Measurements from ENCODE around the gene DNM2. TPM values are rescaled to one million over a fixed set of nuclear protein-coding genes. Genes with fewer than 3 reads are reported as not detected.
"Not testable (repeated sequence)": the region's sequence is repeated elsewhere in the genome, so short reads cannot be mapped to it uniquely, and the experiment has no call there.

DNM2 gene
- polyA plus RNA-seq, 1 donor: 131 TPM

DNA sequence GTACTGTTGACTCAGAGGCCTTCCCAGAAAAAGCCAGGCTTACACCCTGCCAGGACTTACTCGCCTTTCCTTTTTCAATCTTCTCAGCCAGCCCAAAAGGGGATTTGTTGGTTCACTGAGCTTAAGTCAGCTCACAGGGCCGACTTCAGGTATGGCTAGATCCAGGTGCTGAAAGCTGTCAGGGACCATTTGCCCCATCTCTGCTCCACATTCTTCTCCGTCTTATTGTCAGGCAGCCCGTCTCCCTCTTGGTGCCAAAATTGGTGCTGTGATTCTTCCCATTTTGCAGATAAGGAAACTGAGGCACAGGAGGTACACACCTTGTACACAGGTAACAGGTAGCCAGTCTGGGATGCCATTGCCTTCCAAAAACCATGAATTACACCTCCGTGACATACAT lies 132.8 kb downstream of the DNM2 start:
- no peak overlapping the region for H3K4me3 ChIP-seq (ENCODE audit: low read length)
- H3K9me3 ChIP-seq (ENCODE audit: control insufficient read depth, low read depth, low read length): no peaks in the 10 kb centered on the region
- H3K27me3 ChIP-seq (ENCODE audit: control insufficient read depth, insufficient read depth, low read length): peaks cover 7% of the 10 kb centered on the region
- no peak overlapping the region for H3K27ac ChIP-seq (ENCODE audit: low read length)
- WGBS (ENCODE audit: insufficient coverage, low lambda C conversion rate): 100% methylated on average over 1 of the region's 5 CpGs
- H3K4me1 ChIP-seq (ENCODE audit: control insufficient read depth, insufficient read depth, low read length): no peaks in the 10 kb centered on the region
- DNase-seq: no peak
- H3K36me3 ChIP-seq (ENCODE audit: control insufficient read depth, insufficient read depth, low read length): no peaks in the 10 kb centered on the region

DNA sequence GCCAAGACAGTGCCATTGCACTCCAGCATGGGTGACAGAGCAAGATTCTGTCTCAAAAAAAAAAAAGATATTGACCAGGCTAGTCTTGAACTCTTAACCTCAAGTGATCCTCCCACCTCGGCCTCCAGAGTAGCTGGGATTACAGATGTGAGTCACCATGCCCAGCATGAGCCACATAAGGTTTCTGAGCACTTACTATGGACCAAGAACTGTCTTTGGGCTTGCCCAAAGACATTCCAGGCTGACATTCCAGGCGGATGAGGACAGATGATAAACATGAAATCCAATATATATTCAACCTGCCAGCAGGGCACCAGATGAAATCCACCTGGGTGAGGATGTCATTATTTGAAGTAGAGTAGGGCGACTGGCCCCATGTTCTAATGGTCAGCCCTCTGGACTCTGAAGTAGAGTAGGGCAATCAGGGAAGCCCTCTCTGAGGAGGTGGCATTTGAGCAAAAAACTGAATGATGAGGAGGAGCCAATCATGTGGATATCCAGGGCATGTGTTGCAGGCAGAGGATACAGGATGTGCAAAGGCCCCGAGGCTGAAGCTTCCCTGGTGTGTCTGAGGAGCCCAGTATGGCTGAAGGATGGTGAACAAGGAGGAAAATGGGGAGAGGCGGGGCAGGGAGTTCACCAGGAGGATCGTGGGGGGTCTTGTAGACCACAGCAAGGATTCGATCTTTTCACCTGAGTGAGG lies 134.4 kb downstream of the DNM2 start:
- WGBS (ENCODE audit: insufficient coverage, low lambda C conversion rate): no CpG with 5 or more reads among the region's 7 CpGs
- Histone ChIP-seq H3K27ac (ENCODE audit: low read length) (no peak overlapping the region), H3K27me3 (ENCODE audit: control insufficient read depth, insufficient read depth, low read length) (peaks cover 7% of the 10 kb centered on the region), H3K36me3 (ENCODE audit: control insufficient read depth, insufficient read depth, low read length) (no peaks in the 10 kb centered on the region), H3K4me1 (ENCODE audit: control insufficient read depth, insufficient read depth, low read length) (no peaks in the 10 kb centered on the region), H3K9me3 (ENCODE audit: control insufficient read depth, low read depth, low read length) (no peaks in the 10 kb centered on the region), H3K4me3 (ENCODE audit: low read length) (no peak overlapping the region)
- DNase-seq: no peak

- H3K4me3 ChIP-seq (ENCODE audit: low read length): no peak overlapping the region
- WGBS (ENCODE audit: insufficient coverage, low lambda C conversion rate): no CpG with 5 or more reads among the region's 7 CpGs
- H3K9me3 ChIP-seq (ENCODE audit: control insufficient read depth, low read depth, low read length): no peaks in the 10 kb centered on the region
Measured at GRCh38 chr19:10852941-10853340, 135.1 kb downstream of the DNM2 start.

GRCh38 chr19:10854350-10855089 lies 136.6 kb downstream of the DNM2 start:
- no peak overlapping the region for H3K4me3 ChIP-seq (ENCODE audit: low read length)
- no peak overlapping the region for H3K27ac ChIP-seq (ENCODE audit: low read length)
- H3K27me3 ChIP-seq (ENCODE audit: control insufficient read depth, insufficient read depth, low read length): peaks cover 4% of the 10 kb centered on the region
- H3K9me3 ChIP-seq (ENCODE audit: control insufficient read depth, low read depth, low read length): no peaks in the 10 kb centered on the region
- no CpG with 5 or more reads among the region's 7 CpGs for WGBS (ENCODE audit: insufficient coverage, low lambda C conversion rate)
- H3K36me3 ChIP-seq (ENCODE audit: control insufficient read depth, insufficient read depth, low read length): no peaks in the 10 kb centered on the region
- no peak for DNase-seq
- no peaks in the 10 kb centered on the region for H3K4me1 ChIP-seq (ENCODE audit: control insufficient read depth, insufficient read depth, low read length)

More at GRCh38 chr19:10852941-10853340, 135.1 kb downstream of the DNM2 start:
- no peak for DNase-seq
- no peaks in the 10 kb centered on the region for H3K36me3 ChIP-seq (ENCODE audit: control insufficient read depth, insufficient read depth, low read length)
- H3K4me1 ChIP-seq (ENCODE audit: control insufficient read depth, insufficient read depth, low read length): no peaks in the 10 kb centered on the region
- H3K27me3 ChIP-seq (ENCODE audit: control insufficient read depth, insufficient read depth, low read length): peaks cover 7% of the 10 kb centered on the region
- no peak overlapping the region for H3K27ac ChIP-seq (ENCODE audit: low read length)

DNA sequence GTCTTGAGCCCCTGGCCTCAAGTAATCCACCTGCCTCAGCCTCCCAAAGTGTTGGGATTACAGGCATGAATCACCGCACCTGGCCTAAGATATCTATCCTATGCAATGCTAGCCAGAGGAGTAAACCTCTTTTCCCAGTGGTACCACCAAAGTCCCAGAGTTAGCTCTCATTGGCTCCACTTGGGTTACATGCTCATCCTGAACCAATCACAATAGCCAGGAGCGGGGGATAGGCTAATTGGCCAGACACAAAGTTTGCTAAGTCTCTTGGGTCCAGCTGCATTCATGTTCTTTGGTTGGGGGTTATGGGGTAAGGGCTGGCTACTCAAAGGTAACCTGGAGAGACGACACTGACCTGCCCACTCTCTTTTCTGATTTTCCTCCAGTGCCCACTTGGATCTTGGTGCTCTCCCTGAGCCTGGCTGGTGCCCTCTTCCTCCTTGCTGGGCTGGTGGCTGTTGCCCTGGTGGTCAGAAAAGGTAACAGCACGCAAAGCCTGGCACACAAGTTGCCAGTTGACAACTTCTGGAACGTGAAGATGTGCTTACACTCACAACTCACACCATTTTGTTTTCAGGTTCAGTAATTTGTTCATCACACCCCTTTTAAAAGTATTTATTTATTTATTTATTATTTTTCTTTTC lies 138.1 kb downstream of the DNM2 start:
- H3K27ac ChIP-seq (ENCODE audit: low read length): no peak overlapping the region
- no peaks in the 10 kb centered on the region for H3K9me3 ChIP-seq (ENCODE audit: control insufficient read depth, low read depth, low read length)
- WGBS (ENCODE audit: insufficient coverage, low lambda C conversion rate): no CpG with 5 or more reads among the region's 5 CpGs
- no peak for DNase-seq
- H3K27me3 ChIP-seq (ENCODE audit: control insufficient read depth, insufficient read depth, low read length): no peaks in the 10 kb centered on the region
- no peak overlapping the region for H3K4me3 ChIP-seq (ENCODE audit: low read length)
- H3K4me1 ChIP-seq (ENCODE audit: control insufficient read depth, insufficient read depth, low read length): no peaks in the 10 kb centered on the region
- H3K36me3 ChIP-seq (ENCODE audit: control insufficient read depth, insufficient read depth, low read length): no peaks in the 10 kb centered on the region

DNA sequence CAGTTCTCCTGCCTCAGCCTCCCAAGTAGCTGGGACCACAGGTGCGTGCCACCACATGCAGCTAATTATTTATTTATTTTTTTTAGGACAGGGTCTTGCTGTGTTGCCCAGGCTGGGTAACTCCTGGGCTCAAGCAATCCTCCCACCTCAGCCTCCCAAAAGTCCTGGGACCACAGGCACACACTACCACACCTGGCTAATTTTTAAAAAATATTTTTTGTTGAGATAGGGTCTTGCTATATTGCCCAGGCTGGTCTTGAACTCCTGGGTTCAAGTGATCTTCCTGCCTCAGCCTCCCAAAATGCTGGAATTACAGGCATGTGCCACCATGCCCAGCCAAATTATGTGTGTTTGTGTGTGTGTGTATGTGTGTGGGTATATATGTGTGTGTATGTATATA lies 139.0 kb downstream of the DNM2 start:
- H3K4me1 ChIP-seq (ENCODE audit: control insufficient read depth, insufficient read depth, low read length); H3K9me3 ChIP-seq (ENCODE audit: control insufficient read depth, low read depth, low read length); H3K36me3 ChIP-seq (ENCODE audit: control insufficient read depth, insufficient read depth, low read length); H3K27ac ChIP-seq (ENCODE audit: low read length); H3K27me3 ChIP-seq (ENCODE audit: control insufficient read depth, insufficient read depth, low read length); H3K4me3 ChIP-seq (ENCODE audit: low read length); DNase-seq: not testable (repeated sequence)
- WGBS (ENCODE audit: insufficient coverage, low lambda C conversion rate): no CpG with 5 or more reads among the region's 1 CpG

DNA sequence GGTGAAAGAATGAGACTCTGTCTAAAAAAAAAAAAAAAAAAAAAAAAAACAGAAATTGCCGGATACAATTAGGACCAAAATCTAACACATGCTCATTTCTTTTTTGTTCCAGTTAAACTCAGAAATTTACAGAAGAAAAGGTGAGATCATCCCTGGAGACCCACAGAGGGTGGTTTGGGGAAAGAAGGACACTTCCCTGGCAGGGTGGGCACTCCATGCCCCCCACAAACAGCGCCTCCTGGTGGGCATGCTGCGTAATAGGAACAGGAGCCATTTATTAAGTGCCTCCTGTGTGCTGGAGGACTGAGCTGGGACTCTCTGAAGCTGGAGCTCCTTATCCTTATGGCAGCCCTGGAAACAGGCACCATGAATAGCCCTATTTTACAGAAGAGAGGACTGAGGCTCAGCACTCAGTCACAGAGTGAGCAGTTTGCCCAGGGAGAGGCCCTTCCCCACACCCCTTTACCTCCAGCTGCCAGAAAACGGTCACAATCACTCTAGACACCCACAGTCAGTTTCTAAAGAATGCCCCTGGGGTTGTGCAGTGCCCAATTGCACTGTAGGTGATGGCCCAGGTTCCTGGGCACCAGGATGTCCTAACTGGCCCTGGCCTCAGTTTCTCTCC lies 140.4 kb downstream of the DNM2 start:
- H3K4me3 ChIP-seq (ENCODE audit: low read length): no peak overlapping the region
- no peaks in the 10 kb centered on the region for H3K27me3 ChIP-seq (ENCODE audit: control insufficient read depth, insufficient read depth, low read length)
- no CpG with 5 or more reads among the region's 4 CpGs for WGBS (ENCODE audit: insufficient coverage, low lambda C conversion rate)
- H3K36me3 ChIP-seq (ENCODE audit: control insufficient read depth, insufficient read depth, low read length): no peaks in the 10 kb centered on the region
- no peak overlapping the region for H3K27ac ChIP-seq (ENCODE audit: low read length)
- H3K9me3 ChIP-seq (ENCODE audit: control insufficient read depth, low read depth, low read length): no peaks in the 10 kb centered on the region
- peaks cover 3% of the 10 kb centered on the region for H3K4me1 ChIP-seq (ENCODE audit: control insufficient read depth, insufficient read depth, low read length)
- no peak for DNase-seq

GRCh38 chr19:10861103-10861651 lies 143.3 kb downstream of the DNM2 start:
- no peak overlapping the region for H3K4me3 ChIP-seq (ENCODE audit: low read length)
- no CpG with 5 or more reads among the region's 7 CpGs for WGBS (ENCODE audit: insufficient coverage, low lambda C conversion rate)
- H3K27ac ChIP-seq (ENCODE audit: low read length): no peak overlapping the region
- H3K9me3 ChIP-seq (ENCODE audit: control insufficient read depth, low read depth, low read length): no peaks in the 10 kb centered on the region
- H3K27me3 ChIP-seq (ENCODE audit: control insufficient read depth, insufficient read depth, low read length): no peaks in the 10 kb centered on the region
- peaks cover 13% of the 10 kb centered on the region for H3K4me1 ChIP-seq (ENCODE audit: control insufficient read depth, insufficient read depth, low read length)
- DNase-seq: no peak
- no peaks in the 10 kb centered on the region for H3K36me3 ChIP-seq (ENCODE audit: control insufficient read depth, insufficient read depth, low read length)

DNA sequence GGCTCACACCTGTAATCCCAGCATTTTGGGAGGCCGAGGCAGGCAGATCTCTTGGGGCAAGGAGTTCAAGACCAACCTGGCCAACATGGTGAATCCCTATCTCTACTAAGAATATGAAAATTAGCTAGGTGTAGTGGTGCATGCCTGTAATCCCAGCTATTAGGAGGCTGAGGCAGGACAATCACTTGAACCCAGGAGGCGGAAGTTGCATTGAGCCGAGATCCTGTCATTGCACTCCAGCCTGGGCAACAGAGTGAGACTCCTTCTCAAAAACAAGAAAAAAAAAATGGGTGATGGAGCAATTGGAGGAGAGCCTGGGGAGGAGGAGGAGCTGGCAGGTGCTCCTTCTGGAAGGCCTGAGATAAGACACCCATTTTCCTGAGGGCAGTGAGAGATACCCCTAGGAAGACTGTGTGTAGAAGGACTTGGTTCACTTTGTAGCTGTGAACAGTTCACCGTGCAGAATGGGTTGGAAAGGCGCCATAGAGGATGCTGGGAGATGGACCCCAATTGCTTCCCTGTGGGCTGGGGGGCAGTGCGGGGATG lies 144.8 kb downstream of the DNM2 start:
- Histone ChIP-seq H3K4me1 (ENCODE audit: control insufficient read depth, insufficient read depth, low read length) (peaks cover 13% of the 10 kb centered on the region), H3K4me3 (ENCODE audit: low read length) (peak overlapping the region; percentile 17), H3K9me3 (ENCODE audit: control insufficient read depth, low read depth, low read length) (no peaks in the 10 kb centered on the region), H3K27me3 (ENCODE audit: control insufficient read depth, insufficient read depth, low read length) (no peaks in the 10 kb centered on the region), H3K36me3 (ENCODE audit: control insufficient read depth, insufficient read depth, low read length) (no peaks in the 10 kb centered on the region), H3K27ac (ENCODE audit: low read length) (peak overlapping the region; percentile 76)
- DNase-seq: no peak
- no CpG with 5 or more reads among the region's 6 CpGs for WGBS (ENCODE audit: insufficient coverage, low lambda C conversion rate)

All from large intestine (tissue), 3 donors.